Ascending aorta (tissue), 2 donors: ENCODE measurements around the gene RNF5. TPM values are rescaled to one million over a fixed set of nuclear protein-coding genes. Genes with fewer than 3 reads are reported as not detected.
A peak's percentile ranks its signal among the peaks of the same experiment; 100 is the strongest.

Experiments
- DNase-seq, 2 donors: peaks; one replicate each; pipeline ENCODE4 v3.0.0-alpha.2; 2019; ENCODE audit warnings: low spot score in 2 of 2
- H3K27ac ChIP-seq, 2 donors: fragments of 200-600 bp; sonication (generic); one replicate each; pipeline ENCODE4 v1.5.1; 2016 to 2017; ENCODE audit warnings: mild to moderate bottlenecking in 1 of 2
- H3K27me3 ChIP-seq: fragments of 200-600 bp; sonication (generic); one replicate; pipeline ENCODE4 v1.5.1; 2017
- H3K36me3 ChIP-seq, 2 donors: fragments of 200-600 bp; sonication (generic); one replicate each; pipeline ENCODE4 v1.5.1; 2016
- H3K4me1 ChIP-seq, 2 donors: fragments of 200-600 bp; sonication (generic); one replicate each; pipeline ENCODE4 v1.5.1; 2016 to 2017; ENCODE audit warnings: mild to moderate bottlenecking in 1 of 2
- H3K4me3 ChIP-seq, 2 donors: fragments of 200-600 bp; sonication (generic); one replicate each; pipeline ENCODE4 v1.5.1; 2016 to 2017; ENCODE audit warnings: mild to moderate bottlenecking in 1 of 2
- H3K9me3 ChIP-seq, 2 donors: fragments of 200-600 bp; sonication (generic); one replicate each; pipeline ENCODE4 v1.5.1; 2016
- CTCF ChIP-seq, 3 experiments: fragments of 200-600 bp in 2 of 3; fragments of 450-650 bp in 1 of 3; sonication (generic) in 2 of 3; IDR thresholded peaks; one replicate each; pipeline ENCODE4 v1.5.1; 2016 to 2019; ENCODE audit warnings: antibody characterized with exemption in 3 of 3, mild to moderate bottlenecking in 1 of 3, moderate library complexity in 1 of 3
- intact Hi-C: fragments of 100-400 bp; cut with DNase I; formaldehyde crosslinking; loops from one replicate; pipeline ENCODE4 v1.15.1; 2023
- total RNA-seq: library from RNA; depleted of rRNA; stranded (reverse); fragments of >200 nt; gene quantifications from one replicate; pipeline ENCODE4 v1.1.0, GENCODE V29; 2016

RNF5 gene, protein sequence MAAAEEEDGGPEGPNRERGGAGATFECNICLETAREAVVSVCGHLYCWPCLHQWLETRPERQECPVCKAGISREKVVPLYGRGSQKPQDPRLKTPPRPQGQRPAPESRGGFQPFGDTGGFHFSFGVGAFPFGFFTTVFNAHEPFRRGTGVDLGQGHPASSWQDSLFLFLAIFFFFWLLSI
- 73.0 TPM for total RNA-seq

GRCh38 chr6:32177788-32178546 is at the start of gene RNF5:
TSS of gene RNF5 (plus strand) at chr6:32178405. CDS start at chr6:32178512, 107 bp downstream.
- H3K27me3 ChIP-seq: no peaks in the 10 kb centered on the region
- intact Hi-C loops: loop anchor here (1.0 to 10.0 kb wide), 7 partner anchors 12 to 1239 kb away; partner anchors contain the start of genes BRD2, C6orf47, CSNK2B and CUTA
- H3K4me1 ChIP-seq: peaks cover 9 to 27% of the 10 kb centered on the region in 2 donors
- peak within 1 kb of the TSS; percentile 87 to 92 for H3K27ac ChIP-seq
- no peaks in the 10 kb centered on the region for H3K9me3 ChIP-seq
- peak; percentile 96 to 99 for DNase-seq
- peaks cover 25% of the 10 kb centered on the region in 2 donors for H3K36me3 ChIP-seq
- no peak for TF ChIP-seq CTCF (IDR thresholded peaks at IDR 0.05)
- H3K4me3 ChIP-seq: peak within 1 kb of the TSS; percentile 73 to 99

- no peak for TF ChIP-seq CTCF (IDR thresholded peaks at IDR 0.05)
- H3K36me3 ChIP-seq: peaks cover 20 to 26% of the 10 kb centered on the region in 2 donors
- peak overlapping the region; percentile 63 to 69 for H3K4me3 ChIP-seq
- intact Hi-C loops: loop anchor here (1.0 to 5.0 kb wide), 2 partner anchors 42 to 68 kb away; no protein-coding TSS in a partner anchor
- H3K27ac ChIP-seq: peak overlapping the region; percentile 72 to 92
- no peaks in the 10 kb centered on the region for H3K9me3 ChIP-seq
- DNase-seq: no peak
- no peaks in the 10 kb centered on the region for H3K27me3 ChIP-seq
- peaks cover 19 to 25% of the 10 kb centered on the region in 2 donors for H3K4me1 ChIP-seq
Measured at GRCh38 chr6:32128751-32129296, 49.4 kb upstream of the RNF5 start.

DNA sequence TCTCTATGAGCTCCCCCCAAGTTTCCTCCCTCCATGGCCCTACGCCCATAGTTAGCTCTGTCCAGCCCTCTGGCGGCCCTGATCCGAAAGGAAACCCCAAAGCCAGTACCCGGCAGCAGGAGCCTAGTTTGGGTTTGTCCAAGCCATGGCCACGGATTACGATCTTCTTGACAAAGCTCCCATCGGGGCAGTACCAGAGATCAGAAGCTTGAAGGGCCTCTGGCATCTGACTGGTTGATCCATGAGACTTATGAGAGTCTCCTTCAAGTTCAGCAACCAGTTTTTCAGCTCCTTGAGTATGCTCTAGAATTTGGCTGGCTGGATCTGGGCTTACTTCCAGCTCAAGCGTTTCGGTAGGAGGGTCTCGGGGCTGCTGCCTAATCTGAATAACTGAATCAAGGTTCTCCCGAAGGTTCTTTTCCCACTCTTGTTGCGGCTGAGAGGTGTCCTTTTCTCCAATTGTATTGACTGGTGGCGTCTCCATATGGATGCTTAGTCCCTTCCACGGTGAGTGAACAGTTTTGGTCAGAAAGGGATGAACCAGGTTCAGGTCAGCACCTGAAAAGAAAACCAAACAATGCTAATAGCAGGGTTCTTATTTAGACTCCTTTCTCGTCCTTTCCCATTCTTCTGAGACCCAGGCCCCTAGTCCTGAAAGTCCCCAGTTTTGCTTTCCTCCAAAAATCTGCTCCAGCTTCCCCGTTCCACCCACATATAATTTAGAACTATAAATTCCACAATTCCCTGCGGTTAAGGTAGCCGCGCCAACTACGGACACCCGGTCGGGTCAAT is 48.7 kb upstream of the RNF5 start:
- TF ChIP-seq CTCF (IDR thresholded peaks at IDR 0.05): no peak
- intact Hi-C loops: loop anchor here (1.0 to 5.0 kb wide), 3 partner anchors 24 to 68 kb away; no protein-coding TSS in a partner anchor
- no peak for DNase-seq

GRCh38 chr6:32131439-32131948 is 46.7 kb upstream of the RNF5 start:
- no peaks in the 10 kb centered on the region for H3K27me3 ChIP-seq
- intact Hi-C loops: no loop called here
- H3K4me1 ChIP-seq: peaks cover 19 to 23% of the 10 kb centered on the region in 2 donors
- TF ChIP-seq CTCF (IDR thresholded peaks at IDR 0.05): no peak
- no peaks in the 10 kb centered on the region for H3K9me3 ChIP-seq
- no peak for DNase-seq
- no peak overlapping the region for H3K4me3 ChIP-seq
- H3K27ac ChIP-seq: no peak overlapping the region
- peaks cover 0 to under 1% of the 10 kb centered on the region in 2 donors for H3K36me3 ChIP-seq

More for the DNA sequence above, 48.7 kb upstream of the RNF5 start:
- H3K27me3 ChIP-seq: no peaks in the 10 kb centered on the region
- H3K27ac ChIP-seq: peak overlapping the region; percentile 72 to 92
- peaks cover 19 to 25% of the 10 kb centered on the region in 2 donors for H3K4me1 ChIP-seq
- H3K4me3 ChIP-seq: peak overlapping the region; percentile 63 to 69
- peaks cover 16 to 21% of the 10 kb centered on the region in 2 donors for H3K36me3 ChIP-seq
- no peaks in the 10 kb centered on the region for H3K9me3 ChIP-seq

DNA sequence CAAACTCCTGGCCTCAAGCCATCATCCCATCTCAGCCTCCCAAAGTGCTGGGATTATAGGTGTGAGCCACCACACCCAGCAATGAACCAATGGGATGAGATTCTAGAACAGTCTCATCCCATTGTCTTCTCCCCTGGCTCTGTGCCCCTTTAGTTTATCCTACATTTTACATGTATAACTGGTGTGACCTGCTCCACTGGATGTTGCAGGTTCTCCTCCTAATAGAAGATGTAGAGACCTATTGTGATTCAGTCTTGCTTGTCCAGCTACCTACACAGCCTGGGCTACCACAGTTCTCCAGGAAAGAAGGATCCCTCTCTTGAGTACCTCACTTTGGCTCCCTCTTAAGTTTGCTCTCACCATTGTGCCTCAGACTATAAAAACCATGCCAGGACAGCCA is 46.1 kb upstream of the RNF5 start:
- H3K27ac ChIP-seq: no peak overlapping the region
- intact Hi-C loops: no loop called here
- no peak for DNase-seq
- no peaks in the 10 kb centered on the region for H3K27me3 ChIP-seq
- no peaks in the 10 kb centered on the region for H3K9me3 ChIP-seq
- H3K4me3 ChIP-seq: no peak overlapping the region
- no peaks in the 10 kb centered on the region for H3K36me3 ChIP-seq
- TF ChIP-seq CTCF (IDR thresholded peaks at IDR 0.05): no peak
- H3K4me1 ChIP-seq: peaks cover 15 to 17% of the 10 kb centered on the region in 2 donors
